IPS-15b (cell line): ENCODE data around the gene DMD.

Experiments
- H3K27me3 ChIP-seq: one replicate; pipeline ENCODE4 v1.6.1; 2013; ENCODE audit warnings: low read length; ENCODE audit not compliant: control insufficient read depth, insufficient read depth
- H3K36me3 ChIP-seq: one replicate; pipeline ENCODE4 v1.6.1; 2013; ENCODE audit warnings: low read length; ENCODE audit not compliant: control insufficient read depth, insufficient read depth
- H3K4me1 ChIP-seq: one replicate; pipeline ENCODE4 v1.6.1; 2013; ENCODE audit warnings: mild to moderate bottlenecking, low read length; ENCODE audit not compliant: control insufficient read depth, insufficient read depth
- H3K4me3 ChIP-seq: one replicate; pipeline ENCODE4 v1.5.1; 2013; ENCODE audit warnings: low read depth, low read length
- H3K9ac ChIP-seq: one replicate; pipeline ENCODE4 v1.6.1; 2013; ENCODE audit warnings: low read depth, mild to moderate bottlenecking, low read length
- H3K9me3 ChIP-seq: one replicate; pipeline ENCODE4 v1.6.1; 2013; ENCODE audit warnings: mild to moderate bottlenecking, low read length; ENCODE audit not compliant: control insufficient read depth, insufficient read depth

The DMD gene

DNA sequence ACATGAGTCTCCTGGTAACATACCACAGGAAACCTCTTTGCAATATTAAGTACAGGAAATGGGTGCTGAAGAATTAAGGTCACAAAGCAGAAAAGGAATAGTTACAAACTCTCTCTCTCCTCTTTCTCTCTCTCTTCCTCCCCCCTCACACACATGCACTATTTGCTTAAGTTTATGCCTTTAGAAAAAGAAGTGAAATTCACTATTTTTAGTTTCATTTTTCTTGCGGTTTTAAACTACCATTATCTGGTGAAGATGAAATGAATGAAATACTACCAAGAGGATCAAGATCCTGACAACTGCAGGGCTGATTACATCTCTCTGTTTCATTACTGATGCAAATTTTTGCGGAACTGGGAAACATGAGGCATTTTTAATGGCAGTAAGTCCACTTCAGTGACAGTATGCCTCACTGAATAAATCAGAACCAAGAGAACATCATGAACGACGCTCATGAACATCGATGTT lies 2075.2 kb downstream of the DMD start:
- Histone ChIP-seq H3K36me3 (no peaks in the 10 kb centered on the region), H3K9ac (no peak overlapping the region), H3K4me3 (no peak overlapping the region)

GRCh38 chrX:31132821-31133241 lies 2078.5 kb downstream of the DMD start:
- H3K9me3 ChIP-seq, result no peaks in the 10 kb centered on the region
- H3K27me3 ChIP-seq, result no peaks in the 10 kb centered on the region
- no peak overlapping the region for H3K4me3 ChIP-seq
- H3K4me1 ChIP-seq, result no peaks in the 10 kb centered on the region
- no peaks in the 10 kb centered on the region for H3K36me3 ChIP-seq
- H3K9ac ChIP-seq, result no peak overlapping the region

More for the DNA sequence above, 2075.2 kb downstream of the DMD start:
- H3K4me1 ChIP-seq, result no peaks in the 10 kb centered on the region
- no peaks in the 10 kb centered on the region for H3K27me3 ChIP-seq
- no peaks in the 10 kb centered on the region for H3K9me3 ChIP-seq

GRCh38 chrX:31130457-31131220 lies 2080.7 kb downstream of the DMD start:
- Histone ChIP-seq H3K27me3 (no peaks in the 10 kb centered on the region), H3K4me1 (no peaks in the 10 kb centered on the region), H3K9me3 (no peaks in the 10 kb centered on the region), H3K36me3 (no peaks in the 10 kb centered on the region), H3K4me3 (no peak overlapping the region), H3K9ac (no peak overlapping the region)

DNA sequence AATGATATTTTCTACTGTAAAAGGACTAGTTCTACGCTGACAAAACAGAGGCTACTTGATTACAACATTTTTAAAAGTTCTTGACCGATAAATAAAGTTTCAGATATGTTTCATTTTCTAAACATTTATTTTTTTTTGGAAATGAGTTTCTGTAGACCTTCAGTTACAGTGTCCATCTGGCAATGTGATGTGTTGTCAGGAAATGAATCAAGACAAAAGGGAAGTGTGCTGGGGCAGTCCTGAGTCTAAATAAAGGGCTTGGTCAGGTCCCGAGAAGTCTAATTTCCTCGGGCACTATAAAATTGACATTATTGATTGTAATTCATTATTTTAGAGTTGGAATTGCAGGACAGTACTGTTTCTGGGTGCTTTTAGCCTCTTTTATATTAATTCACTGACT lies 2082.5 kb downstream of the DMD start:
- no peaks in the 10 kb centered on the region for H3K27me3 ChIP-seq
- no peaks in the 10 kb centered on the region for H3K9me3 ChIP-seq
- H3K9ac ChIP-seq, result no peak overlapping the region
- no peaks in the 10 kb centered on the region for H3K4me1 ChIP-seq
- H3K36me3 ChIP-seq, result no peaks in the 10 kb centered on the region
- no peak overlapping the region for H3K4me3 ChIP-seq

DNA sequence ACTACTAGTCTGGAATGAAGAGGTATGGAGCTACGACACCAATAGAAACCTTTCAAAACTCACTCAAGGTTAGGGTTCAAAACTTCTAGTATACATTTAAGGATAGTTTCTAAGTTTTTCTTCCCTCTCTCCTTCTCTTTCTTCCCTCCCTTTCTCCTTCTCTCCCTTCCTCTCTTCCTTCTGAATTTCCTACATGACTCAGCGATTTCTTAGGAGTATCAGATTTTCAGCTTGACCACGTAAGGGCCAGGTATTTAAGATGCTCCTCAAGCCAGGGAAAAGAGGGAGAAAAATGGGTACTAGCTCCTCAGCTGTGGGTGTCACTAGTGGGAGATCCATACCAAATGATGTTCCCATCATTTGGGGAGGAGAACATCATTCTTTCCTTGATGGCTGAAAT lies 2083.6 kb downstream of the DMD start:
- Histone ChIP-seq H3K36me3 (no peaks in the 10 kb centered on the region), H3K9ac (no peak overlapping the region), H3K27me3 (no peaks in the 10 kb centered on the region), H3K9me3 (no peaks in the 10 kb centered on the region), H3K4me3 (no peak overlapping the region), H3K4me1 (no peaks in the 10 kb centered on the region)

DNA sequence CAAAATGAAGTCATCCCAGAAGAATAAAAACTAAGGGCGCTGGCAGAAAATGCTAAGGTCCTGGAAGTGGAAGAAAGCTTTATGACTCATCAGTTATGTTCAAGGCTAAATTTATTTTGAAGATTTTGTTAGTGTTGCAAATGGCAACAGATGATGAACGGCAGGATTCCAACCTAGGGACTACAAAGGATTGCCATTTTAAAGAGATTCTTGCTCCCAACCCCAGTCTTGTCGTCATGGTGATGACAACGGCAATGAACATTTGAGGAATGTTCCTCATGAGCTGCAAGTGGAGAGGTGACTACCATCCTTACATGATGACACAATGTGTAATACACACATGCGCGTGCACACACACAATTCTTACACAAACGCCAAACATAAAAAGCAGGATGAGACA lies 2085.1 kb downstream of the DMD start:
- Histone ChIP-seq H3K4me3 (no peak overlapping the region), H3K9me3 (no peaks in the 10 kb centered on the region), H3K27me3 (no peaks in the 10 kb centered on the region), H3K9ac (no peak overlapping the region), H3K36me3 (no peaks in the 10 kb centered on the region), H3K4me1 (no peaks in the 10 kb centered on the region)

DNA sequence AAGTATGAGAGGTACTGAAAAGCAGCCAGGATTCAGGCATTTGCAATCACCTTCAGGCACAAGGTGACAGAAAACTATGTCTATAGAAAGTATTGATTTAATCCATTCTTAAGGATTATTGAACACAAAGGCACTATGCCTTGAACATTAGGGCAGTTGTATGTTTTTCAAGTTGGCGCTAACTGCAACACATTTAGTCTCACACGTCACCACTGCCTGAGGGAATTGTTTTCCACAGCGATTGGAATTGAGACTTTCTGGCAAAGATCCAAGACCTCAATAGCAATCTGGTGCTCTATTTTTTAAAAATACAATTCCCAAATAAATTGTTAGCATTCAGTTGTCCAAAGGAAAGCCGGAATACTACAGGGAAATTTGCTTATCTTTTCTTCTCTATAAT lies 2086.8 kb downstream of the DMD start:
- no peaks in the 10 kb centered on the region for H3K9me3 ChIP-seq
- no peak overlapping the region for H3K9ac ChIP-seq
- no peaks in the 10 kb centered on the region for H3K4me1 ChIP-seq
- no peaks in the 10 kb centered on the region for H3K36me3 ChIP-seq
- H3K27me3 ChIP-seq, result no peaks in the 10 kb centered on the region
- no peak overlapping the region for H3K4me3 ChIP-seq

GRCh38 chrX:31123335-31123734 lies 2088.0 kb downstream of the DMD start:
- Histone ChIP-seq H3K4me1 (no peaks in the 10 kb centered on the region), H3K9me3 (no peaks in the 10 kb centered on the region), H3K4me3 (no peak overlapping the region), H3K27me3 (no peaks in the 10 kb centered on the region), H3K9ac (no peak overlapping the region), H3K36me3 (no peaks in the 10 kb centered on the region)

DNA sequence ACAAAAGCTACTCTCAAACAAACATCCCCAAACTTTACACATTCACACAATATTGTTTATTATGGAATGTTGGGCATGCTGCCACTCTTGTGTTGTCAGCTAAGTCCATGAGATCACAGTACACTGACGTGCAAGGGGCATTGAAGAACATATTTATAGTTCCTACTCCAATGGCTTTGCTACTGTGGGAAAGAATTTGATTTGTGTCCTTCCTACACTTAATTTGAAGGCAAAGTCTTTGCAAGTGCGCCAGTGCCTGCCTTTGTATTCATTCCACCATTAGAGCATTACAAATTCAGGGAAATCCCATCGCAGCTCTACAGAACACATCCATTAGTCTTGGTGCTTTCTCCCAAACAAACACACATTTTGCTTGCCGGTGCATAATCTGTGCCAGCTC lies 2094.1 kb downstream of the DMD start:
- Histone ChIP-seq H3K27me3 (no peaks in the 10 kb centered on the region), H3K4me1 (no peaks in the 10 kb centered on the region), H3K9ac (no peak overlapping the region)

GRCh38 chrX:31115398-31115797 lies 2096.0 kb downstream of the DMD start:
- Histone ChIP-seq H3K4me3 (no peak overlapping the region), H3K4me1 (no peaks in the 10 kb centered on the region), H3K36me3 (no peaks in the 10 kb centered on the region), H3K9ac (no peak overlapping the region), H3K27me3 (no peaks in the 10 kb centered on the region), H3K9me3 (no peaks in the 10 kb centered on the region)

More for the DNA sequence above, 2094.1 kb downstream of the DMD start:
- no peaks in the 10 kb centered on the region for H3K36me3 ChIP-seq
- no peak overlapping the region for H3K4me3 ChIP-seq
- no peaks in the 10 kb centered on the region for H3K9me3 ChIP-seq

- H3K9me3 ChIP-seq, result no peaks in the 10 kb centered on the region
- no peak overlapping the region for H3K9ac ChIP-seq
- no peaks in the 10 kb centered on the region for H3K36me3 ChIP-seq
- H3K27me3 ChIP-seq, result no peaks in the 10 kb centered on the region
- no peak overlapping the region for H3K4me3 ChIP-seq
- H3K4me1 ChIP-seq, result no peaks in the 10 kb centered on the region
These were observed 2096.5 kb downstream of the DMD start for GRCh38 chrX:31114858-31115257.

DNA sequence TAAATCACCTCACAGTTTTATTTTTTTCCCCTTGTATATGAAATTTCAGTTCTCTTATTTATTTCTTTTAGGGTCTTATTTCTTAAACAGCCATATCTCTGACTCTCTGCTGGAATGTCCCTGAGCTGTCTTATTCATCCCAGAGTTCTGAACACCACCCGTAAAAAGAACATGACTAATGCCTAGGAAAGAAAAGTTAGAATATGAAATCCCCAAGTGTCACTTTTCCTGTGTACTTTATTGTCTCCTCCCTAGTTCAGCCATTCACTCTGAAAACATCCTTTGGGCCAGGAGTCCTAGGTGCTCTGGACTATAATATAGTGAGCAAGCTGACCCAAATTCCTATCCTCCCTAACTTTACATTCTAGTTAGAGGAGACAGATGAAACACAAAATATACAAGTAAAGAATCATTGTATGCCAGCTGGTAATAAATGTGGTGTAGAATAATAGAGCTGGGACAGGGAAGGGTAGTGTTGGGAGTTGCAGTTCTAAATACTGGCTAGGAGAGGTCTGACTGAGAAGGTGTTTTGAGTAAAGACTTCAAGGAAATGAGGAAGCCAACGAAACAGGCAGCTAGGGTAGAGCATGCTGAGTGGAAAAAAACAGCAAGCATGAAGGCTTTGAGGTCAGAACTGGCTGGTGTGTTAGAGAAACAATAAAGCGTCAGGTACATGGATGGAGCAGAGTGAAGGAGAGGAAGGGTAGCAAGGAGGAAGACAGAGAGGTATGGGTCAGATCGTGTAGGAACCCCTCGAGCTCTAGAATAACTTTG lies 2098.9 kb downstream of the DMD start:
- no peak overlapping the region for H3K9ac ChIP-seq
- no peak overlapping the region for H3K4me3 ChIP-seq
- no peaks in the 10 kb centered on the region for H3K4me1 ChIP-seq
- H3K9me3 ChIP-seq, result no peaks in the 10 kb centered on the region
- H3K27me3 ChIP-seq, result no peaks in the 10 kb centered on the region
- no peaks in the 10 kb centered on the region for H3K36me3 ChIP-seq
